ENCODE measurements around the gene CPNE4. TPM values are rescaled to one million over a fixed set of nuclear protein-coding genes. Genes with fewer than 3 reads are reported as not detected.

The CPNE4 gene
- total RNA-seq, 2 experiments from 2014 or later, result not detected

DNA sequence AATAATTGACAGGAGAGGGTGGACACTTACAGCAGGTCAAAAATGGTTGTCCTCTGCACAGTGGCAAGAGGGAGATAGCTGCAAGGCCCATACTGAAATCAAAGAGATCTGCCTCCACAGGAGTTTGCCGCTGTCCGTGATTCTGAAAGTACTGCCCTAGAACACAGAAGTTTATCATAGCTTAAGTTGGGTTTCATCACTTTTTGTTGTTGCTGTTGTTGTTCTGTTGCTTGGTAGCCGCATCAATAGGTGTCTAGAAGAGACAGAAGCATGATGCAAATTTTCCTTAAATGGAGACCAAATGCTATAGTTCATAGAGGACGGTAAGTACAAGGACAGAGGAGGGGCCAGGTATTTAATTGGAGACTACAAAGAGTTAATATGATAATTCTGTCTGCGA, 412.1 kb downstream of the CPNE4 start:
- ChIA-PET CTCF (no interaction called here), POLR2A (no interaction called here)

- CTCF ChIA-PET, result no interaction called here
- POLR2A ChIA-PET, result no interaction called here
Measured at GRCh38 chr3:131620977-131621376, 413.8 kb downstream of the CPNE4 start.

GRCh38 chr3:131619821-131620220, 415.0 kb downstream of the CPNE4 start:
- ChIA-PET POLR2A (no interaction called here), CTCF (no interaction called here)

DNA sequence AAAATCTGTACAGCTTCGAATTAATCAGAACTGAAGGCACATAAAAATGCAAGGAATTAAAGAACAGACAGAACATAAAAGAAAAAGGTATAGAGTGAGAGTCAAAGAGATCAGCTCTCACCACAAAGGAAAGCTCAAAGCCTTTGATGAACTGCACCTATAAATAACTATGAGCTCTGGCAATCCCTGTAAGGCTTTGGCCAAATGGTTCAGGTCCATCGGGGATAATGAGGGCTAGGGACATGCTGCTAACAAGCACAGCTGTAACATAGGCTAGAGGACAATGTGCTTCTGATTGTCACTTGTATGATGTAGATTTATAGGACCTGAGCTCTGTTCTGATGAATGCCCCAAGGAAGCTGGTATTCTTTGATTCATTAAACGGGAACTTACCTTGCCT, 418.1 kb downstream of the CPNE4 start:
- CTCF ChIA-PET, result no interaction called here
- POLR2A ChIA-PET, result no interaction called here

DNA sequence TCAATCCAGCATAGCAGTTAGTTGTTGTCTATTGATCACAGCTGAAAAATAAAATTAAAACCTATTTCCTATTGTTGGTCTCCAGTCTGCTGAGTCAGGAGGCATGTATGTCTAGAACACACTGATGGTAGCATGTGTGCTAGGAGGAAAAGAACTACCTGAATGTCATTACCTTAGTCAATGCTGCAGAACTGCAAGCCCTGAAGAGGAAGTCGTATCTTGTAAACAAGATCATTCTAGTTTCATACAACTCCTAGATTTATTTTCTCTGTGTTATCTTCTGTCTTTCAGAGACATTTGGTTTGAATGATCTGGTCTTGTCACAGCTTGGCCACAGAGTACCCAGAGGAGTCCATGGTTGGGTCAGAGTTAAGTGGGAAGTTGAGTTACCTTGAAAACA, 422.1 kb downstream of the CPNE4 start:
- ChIA-PET CTCF (no interaction called here), POLR2A (no interaction called here)

- CTCF ChIA-PET, result no interaction called here
- POLR2A ChIA-PET, result no interaction called here
Measured at GRCh38 chr3:131610174-131610573, 424.6 kb downstream of the CPNE4 start.

DNA sequence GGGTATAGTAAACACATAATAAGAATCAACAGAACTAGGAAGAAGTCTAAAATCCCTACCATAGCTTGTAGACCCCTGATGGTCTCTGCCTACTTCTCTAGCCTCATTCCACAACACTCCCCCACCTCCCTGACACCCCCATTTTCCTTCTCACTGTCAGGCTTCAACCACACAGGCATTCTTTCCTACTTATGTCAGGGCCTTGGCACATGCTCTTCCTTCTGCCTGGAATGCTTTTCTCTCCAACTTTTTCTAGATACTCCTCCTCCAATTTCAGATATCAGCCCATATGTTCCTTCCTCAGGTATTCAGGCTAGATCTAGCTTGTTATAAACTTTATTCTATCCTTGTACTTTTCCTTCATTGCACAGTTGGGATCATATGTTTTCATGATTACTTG, 426.1 kb downstream of the CPNE4 start:
- POLR2A ChIA-PET, result no interaction called here
- CTCF ChIA-PET, result no interaction called here

DNA sequence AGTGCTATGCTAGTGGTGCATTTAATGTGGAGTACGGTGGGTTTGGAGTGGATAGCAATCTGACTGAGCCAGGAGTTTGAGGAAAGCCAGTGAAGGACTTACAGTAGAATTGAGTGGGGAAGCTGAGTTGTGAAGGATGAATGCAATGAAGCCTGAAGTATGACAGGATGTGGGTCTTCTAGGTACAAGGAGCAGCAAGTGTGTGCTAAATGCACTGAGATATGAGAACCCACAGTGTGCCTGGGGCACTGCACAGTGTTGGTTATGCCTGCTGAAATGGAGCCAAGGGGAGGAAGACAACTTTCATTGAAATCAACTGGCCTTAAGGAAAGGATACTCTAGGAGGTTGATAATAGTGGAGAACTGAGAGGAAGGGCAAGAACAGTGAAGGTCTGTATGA, 426.5 kb downstream of the CPNE4 start:
- ChIA-PET CTCF (no interaction called here), POLR2A (no interaction called here)

- ChIA-PET POLR2A (no interaction called here), CTCF (no interaction called here)
Measured at GRCh38 chr3:131605916-131606315, 428.9 kb downstream of the CPNE4 start.

- ChIA-PET POLR2A (no interaction called here), CTCF (no interaction called here)
Measured at GRCh38 chr3:131602011-131602779, 432.6 kb downstream of the CPNE4 start.

DNA sequence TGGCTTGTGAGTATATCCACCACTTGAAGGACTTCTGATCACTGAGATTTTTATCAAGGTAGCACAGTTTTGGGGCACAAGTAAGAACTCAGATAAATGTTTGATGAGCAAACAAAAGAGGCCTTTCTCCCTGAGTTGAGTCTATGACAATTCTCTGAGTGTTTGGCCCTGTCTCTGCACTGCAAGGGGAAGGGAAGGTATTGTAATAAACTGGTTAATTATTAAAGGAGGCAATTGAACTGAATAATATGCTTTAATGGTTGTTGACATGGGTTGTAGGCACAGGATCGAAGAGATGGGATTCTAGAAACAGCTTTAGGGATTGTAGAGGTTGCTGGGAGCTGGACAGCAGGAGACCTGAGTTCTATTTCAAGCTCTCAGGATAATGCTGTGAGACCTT, 437.0 kb downstream of the CPNE4 start:
- POLR2A ChIA-PET, result no interaction called here
- CTCF ChIA-PET, result no interaction called here

- CTCF ChIA-PET, result no interaction called here
Measured at GRCh38 chr3:131596884-131597283, 437.9 kb downstream of the CPNE4 start.

DNA sequence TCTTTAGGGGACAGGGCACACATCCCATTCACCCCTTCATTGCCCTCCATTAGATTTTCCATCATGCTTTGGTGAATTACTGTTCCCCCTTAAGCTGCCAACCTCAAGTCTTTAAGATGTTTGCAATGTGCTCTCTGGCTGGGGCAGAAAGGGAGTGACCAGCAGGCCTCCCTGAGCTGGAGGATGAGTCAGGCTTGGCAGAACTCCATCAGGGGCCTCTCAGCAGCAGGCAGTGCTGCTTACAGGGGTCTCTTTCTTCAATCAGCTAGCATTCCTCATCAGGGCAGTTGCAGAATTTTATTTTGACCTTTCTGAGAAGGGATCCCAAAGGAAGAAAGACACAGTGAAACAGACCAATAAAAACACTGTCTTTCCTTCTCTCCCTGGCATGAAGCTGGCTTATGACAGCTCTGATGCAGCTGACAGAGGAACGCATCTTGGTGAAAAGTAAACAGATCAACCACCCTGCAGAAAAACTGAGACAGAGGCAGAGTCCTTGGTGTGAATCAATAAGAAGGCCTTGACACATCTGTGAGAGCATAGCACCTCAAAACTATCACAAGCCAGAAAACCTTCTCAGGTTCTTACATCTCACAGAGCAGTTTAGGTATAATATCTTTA, 443.3 kb downstream of the CPNE4 start:
- CTCF ChIA-PET, result no interaction called here

More at GRCh38 chr3:131596884-131597283, 437.9 kb downstream of the CPNE4 start:
- POLR2A ChIA-PET, result no interaction called here

DNA sequence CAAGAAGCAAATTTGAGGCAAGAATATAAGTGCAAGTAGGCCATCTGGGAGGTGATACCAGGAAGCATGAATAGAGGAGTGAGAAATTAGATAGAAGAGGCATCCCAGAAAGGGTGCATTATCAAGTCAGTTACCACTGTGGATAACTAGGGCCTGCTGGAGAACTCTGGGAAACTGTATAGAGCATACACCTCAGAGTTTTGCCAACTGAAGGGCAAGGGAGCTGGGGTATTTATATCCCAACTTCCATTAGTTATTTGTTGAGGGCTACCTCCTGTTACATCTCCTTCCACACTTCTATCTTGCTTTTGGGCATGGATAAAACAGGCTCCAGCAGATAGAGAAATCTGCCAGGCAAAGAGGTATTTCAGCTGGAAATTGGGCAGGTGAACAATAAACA, 448.5 kb downstream of the CPNE4 start:
- ChIA-PET CTCF (no interaction called here), POLR2A (no interaction called here)

More for the DNA sequence above, 443.3 kb downstream of the CPNE4 start:
- POLR2A ChIA-PET, result no interaction called here

- CTCF ChIA-PET, result no interaction called here
- POLR2A ChIA-PET, result no interaction called here
Measured at GRCh38 chr3:131582438-131582837, 452.4 kb downstream of the CPNE4 start.

DNA sequence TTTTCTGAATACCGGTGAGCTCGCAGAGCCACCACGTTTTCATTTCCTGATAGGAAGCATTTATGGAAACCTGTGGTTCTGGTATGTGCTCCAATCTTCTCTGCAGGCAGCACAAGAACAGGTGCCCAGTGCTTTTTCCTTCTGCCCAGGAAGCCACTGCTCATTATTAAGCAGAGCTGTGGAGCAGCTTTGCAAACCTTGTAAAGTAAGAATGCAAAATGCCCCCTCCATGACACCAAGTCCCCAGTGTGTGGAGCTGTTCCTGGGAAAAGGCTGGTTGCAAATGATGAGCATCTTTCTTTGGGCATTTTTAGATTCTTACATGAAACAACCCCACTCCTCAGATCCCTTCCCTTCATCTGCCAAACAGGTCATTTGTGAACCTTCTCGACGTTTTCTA, 466.4 kb downstream of the CPNE4 start:
- ChIA-PET CTCF (no interaction called here), POLR2A (no interaction called here)

DNA sequence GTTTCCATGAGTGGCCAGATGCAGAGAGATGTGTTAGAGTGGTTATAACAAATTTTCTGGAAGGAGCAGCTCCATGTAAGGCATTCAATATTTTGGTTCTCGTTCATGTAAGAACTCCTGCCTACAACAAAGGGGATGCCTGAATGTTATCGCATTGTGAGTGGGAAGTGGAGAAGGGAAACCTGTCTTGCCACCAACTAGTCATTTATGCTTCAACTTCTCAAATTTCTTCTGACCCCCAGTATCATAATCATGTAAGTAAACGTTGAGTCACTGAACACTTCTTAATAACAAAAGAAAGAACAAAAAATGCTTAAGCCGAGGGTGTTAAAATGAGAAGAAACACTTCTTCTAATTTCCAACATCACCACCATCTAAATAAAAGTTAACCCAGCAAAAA, 470.0 kb downstream of the CPNE4 start:
- POLR2A ChIA-PET, result no interaction called here
- CTCF ChIA-PET, result no interaction called here

DNA sequence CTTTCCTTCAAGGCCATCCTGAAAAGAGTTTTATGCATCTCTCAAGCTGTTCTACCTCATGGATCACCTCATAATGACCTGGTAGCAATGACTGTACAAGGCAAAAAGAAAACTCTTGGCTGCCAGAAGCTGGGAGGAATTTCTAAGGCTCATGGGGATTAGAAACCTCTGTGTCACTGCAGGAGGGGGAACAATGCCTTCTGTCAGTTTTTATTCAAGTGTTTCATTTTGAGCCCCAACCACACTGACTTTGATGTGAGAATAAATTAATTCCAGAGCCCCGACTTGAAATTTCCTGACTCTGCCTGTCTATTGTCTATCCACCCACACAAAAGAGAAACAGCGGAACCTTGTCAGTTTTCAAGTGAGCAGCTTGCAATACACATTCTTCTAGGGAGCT, 473.3 kb downstream of the CPNE4 start:
- ChIA-PET CTCF (no interaction called here), POLR2A (no interaction called here)

GRCh38 chr3:131560795-131561194, 474.0 kb downstream of the CPNE4 start:
- POLR2A ChIA-PET, result no interaction called here
- CTCF ChIA-PET, result no interaction called here

GRCh38 chr3:131555456-131555855, 479.4 kb downstream of the CPNE4 start:
- ChIA-PET CTCF (no interaction called here), POLR2A (no interaction called here)

DNA sequence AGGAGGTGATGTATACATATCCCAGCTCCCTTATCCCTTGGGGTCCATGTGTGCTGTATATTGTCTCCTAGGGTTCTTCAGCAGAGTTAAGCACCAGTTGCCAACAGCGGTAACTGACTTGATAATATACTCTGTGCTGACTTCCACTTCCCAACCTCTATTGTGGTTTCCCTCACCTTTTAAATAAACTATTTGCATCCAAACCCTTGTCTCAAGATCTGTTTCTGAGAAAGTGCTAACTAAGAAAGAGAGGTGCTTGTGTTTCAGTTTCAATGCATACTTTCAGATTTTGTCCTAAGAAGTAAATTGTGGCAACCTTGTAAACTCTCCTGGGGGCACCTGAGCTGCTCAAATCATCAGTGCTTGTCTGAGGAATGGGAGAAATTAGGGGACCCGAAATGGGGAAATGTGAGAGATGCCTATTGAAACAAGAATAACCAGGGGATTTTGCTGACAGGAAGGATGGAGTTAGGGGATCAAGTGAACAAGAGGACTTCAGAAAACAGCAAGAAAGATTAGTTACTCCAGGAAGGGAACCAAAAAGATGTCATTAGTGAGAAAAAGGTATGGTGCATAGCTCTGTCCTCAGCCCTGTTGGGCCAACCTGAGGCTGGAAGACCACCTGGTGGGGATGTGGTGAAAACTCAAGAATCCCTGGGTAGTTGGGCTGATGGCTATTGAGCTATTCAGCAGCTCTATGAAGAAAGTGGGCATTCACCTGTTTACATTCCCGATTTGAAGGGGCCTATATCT, 481.1 kb downstream of the CPNE4 start:
- ChIA-PET POLR2A (no interaction called here), CTCF (no interaction called here)

GRCh38 chr3:131551761-131552160, 483.1 kb downstream of the CPNE4 start:
- POLR2A ChIA-PET, result no interaction called here
- CTCF ChIA-PET, result no interaction called here
